Esophagus mucosa (tissue), 1 donor: ENCODE results near the gene SMIM8. TPM values are rescaled to one million over a fixed set of nuclear protein-coding genes. Genes with fewer than 3 reads are reported as not detected.
A peak's percentile ranks its signal among the peaks of the same experiment; 100 is the strongest.

ENCODE experiments used
- ATAC-seq: fragments of 200-7000 bp; cut with Tn5 transposase; one replicate; pipeline ENCODE4 v1.9.1; 2020
- total RNA-seq: library from RNA; stranded (reverse); gene quantifications from one replicate; pipeline ENCODE4 v1.2.4, GENCODE V29; 2023
- donor health status: DM: yes; HTN: yes; CAD: no.

The SMIM8 gene
- total RNA-seq, 1 donor from 2014 or later = 4.0 TPM

DNA sequence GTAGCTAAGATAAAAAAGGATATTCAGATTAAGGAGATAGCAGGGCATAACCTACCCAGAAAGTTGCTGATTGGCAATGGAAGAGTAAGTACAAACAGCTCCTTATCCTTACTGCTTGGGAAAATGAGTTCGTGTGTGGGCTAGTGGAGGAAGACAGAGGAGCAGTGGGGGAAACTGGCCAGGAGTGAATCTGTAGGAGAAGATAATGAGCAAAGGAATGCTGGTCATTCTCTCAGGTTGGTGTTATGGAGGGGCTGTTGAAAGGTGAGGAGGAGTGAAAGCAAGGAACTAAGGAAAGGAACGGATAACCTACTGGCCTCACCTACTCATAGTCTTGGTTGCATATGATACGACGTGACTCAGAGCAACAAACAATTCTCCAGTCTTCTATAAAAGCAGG is 14.0 kb downstream of the SMIM8 start:
- no peak for ATAC-seq

DNA sequence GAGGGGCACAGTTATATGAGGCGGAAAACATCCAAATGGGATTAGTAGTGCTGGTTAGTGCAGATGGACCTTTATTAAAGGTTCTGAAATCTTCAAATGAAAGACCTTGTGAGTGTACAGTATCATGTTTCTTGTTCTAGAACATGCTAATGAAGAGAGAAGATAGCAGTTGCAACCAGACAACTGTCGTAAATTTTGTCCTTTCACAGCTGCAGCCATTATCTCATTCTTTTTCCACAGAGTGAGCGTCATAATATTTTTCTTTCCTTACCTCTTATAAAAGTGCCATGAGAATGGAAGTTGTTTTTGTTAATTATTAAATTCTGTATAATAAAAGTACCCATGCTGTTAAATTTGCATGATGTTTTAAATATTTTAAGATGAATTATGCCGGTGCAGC is 17.8 kb downstream of the SMIM8 start:
- no peak for ATAC-seq

DNA sequence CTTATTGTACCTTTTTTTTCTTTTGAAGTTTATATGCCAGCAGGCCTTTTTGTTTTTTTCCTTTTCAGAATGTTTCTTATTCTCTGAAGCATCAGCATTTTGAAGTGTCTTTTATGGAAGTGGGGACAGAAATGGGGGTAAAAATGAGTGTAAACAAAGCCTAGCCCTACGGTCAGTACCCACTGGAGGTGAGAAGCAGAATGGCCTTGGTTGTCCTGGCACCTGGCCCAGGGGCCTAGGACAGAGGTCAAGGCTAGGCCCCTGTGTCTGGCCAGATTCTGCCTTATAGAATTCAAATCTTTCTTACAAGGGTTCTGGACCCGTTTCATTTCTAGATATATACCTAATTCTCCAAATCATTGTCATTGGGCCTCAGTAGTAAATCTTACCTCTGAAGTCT is 18.8 kb downstream of the SMIM8 start:
- ATAC-seq = no peak

DNA sequence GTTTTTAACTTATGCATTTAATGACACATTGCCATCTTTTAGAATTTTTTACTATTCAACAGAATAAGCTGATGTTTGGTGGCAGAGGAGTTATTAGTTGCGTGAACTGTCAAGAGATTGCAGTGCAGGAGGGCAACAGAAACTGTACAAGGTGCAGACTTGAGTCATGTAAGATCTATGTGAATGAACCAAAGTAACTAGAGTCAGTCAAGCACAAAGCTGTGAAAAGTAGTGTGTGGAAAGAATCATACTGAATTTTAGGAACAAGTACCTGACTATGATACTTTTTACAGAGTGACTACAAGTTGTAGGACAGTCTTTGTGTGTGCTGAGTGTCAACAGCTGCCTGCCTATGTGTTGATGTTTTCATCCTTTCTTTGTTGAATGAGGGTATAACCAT is 19.5 kb downstream of the SMIM8 start:
- ATAC-seq = no peak

DNA sequence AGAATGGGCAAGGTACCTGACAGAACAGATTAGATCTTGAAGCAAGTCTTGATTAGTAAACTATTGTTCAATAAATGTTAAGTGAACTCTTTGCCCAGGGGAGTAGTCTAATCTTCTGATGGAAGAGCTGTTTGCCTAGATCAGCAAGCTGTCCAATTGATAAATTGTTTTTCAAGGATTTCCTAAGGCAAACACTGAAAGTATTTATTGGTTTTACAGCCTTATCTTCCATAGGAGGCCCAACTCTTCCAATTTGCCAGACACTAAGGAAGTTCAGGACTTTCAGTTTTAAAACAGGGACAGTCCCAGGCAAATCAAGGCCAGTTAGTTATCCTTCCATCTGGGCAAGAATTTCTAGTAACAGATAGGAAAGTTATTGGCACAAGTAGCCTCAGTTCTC is 20.4 kb downstream of the SMIM8 start:
- no peak for ATAC-seq

DNA sequence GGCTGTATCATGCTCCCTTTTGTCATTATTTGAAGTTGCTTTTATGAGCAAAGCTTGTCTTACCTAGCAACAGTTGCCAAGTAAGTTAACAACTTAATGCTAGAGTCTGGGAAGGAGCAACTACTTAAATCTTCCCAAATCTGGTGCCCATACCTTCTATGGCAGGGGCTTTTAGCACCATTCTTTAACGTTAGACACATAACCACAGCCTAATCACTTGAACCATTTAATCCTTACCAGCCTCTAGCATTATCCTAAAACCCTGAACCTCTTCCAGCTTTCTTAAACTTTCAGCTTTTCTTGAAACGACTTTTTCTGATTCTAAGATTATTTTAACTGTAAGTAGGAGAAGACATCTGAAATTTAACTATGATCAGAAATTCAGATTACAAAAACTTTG is 22.3 kb downstream of the SMIM8 start, which contains the start of gene C6orf163:
TSS of gene C6orf163 (plus strand) at position 83 of the 400 bp plus-strand sequence. CDS start at position 370, 287 bp downstream.
- no peak for ATAC-seq

DNA sequence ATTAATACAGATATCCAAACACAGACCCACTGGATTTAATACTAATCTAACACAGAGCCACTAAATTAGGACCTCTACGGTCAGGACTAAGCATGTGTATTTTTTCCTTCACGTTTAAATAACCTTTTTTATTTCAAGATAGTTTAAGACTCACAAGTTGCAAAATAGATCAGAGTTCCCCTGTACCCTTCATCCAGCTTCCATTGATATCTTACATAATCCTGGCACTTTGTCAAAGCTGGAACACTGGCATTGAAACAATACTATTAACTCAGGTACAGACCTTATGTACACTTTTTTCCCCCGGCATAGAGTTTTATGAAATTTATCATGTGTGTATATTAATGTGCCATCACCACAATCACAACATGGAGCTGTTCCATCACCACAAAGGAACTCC is 24.3 kb downstream of the SMIM8 start:
- ATAC-seq = no peak

DNA sequence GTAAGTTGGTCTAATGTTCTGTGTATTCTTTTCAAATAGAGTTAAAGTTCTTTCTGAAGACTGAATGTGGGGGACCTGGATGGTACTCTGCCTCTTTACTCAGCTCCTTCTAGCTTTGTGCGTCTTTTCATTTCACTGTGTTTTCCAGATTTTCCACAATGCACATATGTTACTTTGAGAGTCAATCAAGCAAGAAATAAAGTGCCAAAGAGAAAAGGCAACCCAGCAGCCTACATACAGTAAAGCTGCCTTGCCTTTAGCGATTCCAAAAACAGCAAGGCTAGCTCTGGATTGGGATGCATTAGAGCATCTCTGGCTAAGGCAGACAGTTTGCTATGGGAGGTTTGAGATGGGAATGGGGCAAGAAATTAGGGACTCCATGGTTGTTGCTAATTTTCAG is 27.5 kb downstream of the SMIM8 start:
- ATAC-seq = no peak

DNA sequence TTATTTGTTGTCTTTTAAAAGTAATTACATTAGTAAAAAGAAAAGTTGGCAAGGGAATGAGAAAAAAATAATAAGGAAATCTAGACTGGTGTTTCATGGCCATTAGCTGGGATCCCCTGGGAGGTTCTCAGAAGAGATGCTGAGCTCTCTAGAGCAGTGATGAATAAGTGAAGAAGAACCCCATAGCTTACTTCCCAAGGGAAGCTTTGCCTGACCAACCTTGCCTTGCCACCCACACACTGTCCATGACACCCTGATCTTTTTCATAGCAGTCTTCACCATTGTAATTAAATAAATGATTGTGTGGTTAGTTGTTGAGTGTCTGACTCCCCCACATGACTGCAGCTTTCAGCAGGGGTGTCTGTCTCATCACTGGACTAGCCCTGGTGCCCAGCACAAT is 28.1 kb downstream of the SMIM8 start:
- no peak for ATAC-seq

DNA sequence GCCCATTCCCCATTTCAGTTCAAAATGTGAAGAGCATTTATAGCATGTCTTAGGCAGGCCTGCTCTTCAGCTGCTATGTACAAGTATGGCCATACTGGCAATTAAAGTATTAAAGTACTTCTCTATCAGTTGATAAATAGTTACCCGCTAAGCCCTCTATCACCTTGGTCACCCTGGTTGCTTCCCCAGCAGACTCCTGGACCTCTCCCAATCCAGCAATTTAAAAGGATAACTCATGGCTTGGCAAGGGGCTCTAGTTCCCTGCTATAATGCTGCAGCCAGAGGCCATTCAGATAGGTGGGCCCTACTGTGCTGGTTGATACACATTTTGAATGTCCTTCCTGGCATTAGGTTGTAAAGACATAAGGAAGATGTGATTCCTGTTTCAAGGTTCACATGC is 29.2 kb downstream of the SMIM8 start:
- ATAC-seq = no peak

DNA sequence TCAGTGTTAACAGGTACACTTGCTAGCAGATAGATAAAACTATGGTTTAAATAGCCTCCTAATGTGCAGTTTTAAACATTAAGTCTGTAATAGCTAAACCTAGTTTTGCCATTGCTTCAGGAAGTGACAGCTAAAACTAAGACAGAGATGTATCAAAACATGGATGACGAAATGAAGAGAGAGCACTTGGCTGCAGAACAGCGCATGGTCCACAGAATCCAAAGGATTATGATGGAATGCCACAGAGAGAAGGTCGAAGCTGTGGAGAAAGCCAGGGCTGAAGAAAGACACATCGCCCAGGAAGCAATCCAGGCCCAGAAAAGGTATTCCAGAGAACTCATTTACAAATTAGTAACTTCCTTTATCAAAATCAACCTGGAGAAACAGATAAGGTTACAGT is 33.8 kb downstream of the SMIM8 start:
- ATAC-seq = no peak

DNA sequence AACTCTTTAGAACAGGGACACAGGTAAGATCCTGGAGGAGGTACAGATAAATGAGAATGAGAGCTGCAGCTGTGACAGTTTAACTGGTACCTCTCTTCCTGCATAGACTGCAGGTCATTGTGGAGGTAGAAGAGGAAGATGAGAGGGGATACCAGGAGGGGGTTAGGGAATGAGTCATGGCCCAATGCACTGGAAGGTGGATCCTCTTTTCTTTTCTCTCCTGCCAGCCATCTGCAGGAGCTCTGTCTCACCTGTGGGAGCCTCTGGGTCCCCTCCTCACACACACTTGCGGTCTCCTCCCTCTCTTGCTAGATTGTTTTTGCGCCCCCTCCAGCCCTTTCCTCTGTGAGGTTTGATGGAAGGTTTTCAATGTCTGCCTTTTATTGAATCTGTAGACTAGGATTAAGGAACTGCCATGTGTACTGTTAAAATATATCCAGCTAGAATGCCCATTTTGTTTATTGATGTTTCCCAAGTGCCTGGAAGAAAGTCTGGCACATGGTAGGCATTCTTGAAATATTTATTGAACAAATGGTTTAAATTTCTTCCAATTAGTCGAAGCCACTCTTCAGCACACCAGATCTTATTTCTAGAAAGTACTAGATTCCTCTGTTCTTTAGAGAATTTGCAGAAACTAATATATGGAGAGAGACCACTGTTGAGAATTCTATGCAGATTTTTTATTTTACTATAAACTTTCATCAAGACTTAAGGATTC is 35.2 kb downstream of the SMIM8 start:
- ATAC-seq = no peak

DNA sequence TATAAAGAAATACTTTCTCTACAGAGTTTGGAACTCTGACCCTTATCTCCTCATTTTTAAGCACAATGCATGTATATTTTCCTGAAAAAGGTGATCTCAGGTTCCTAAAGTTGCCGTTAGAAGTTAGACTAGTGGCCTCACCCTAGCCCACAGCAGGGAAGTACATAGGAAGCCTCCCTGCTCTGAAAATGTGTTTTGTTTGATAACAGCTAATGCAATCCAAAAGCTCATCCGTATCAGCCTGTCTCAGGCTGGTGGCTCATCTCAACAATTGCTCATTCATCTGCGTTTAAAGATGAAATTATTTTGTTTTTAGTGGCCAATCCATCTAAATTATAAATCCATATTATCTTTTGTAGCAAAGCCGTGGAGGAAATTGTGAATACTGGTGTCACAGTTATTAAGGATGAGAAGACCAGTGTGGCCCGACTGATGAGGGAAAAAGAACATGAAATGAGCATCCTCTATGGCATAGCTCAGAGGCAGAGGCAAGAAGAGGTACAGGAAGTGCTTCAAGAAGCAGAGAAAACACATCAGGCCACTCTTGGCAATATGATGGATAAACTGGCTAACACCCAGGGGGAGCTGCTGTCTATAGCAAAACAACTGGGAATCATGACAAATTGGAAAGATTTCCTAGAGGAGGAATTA is 42.3 kb downstream of the SMIM8 start:
- no peak for ATAC-seq

DNA sequence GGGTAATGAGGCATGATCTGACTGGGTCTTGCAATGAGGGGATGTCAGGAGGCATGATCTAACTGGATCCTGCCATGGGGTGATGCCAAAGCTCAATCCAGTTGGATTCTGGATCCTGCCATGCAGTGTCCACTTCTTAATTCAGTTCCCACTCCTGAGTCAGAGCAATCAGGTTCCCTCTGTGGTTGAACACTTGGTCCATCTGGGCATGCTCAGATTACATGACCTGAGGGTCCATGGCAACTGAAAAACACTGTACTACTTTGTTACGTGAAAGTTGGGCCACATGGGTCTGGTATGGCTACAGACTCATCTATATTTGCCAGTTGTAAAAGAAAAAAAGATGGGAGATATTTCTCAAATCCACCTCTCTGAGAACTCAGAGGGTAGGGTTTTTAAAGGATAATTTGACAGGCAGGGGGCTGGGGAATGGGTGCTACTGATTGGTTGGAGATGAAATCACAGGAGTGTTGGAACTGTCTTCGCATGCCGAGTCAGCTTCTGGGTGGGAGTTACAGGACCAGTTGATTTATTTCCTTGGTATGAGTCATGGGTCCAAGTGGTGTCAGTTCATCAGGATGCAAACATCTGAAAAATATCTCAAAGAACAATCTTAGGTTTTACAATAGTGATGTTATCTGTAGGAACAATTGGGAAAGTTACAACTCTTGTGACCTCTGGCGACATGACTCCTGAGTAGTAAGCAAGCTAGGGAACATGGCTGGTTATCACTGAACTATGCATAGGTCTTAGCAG is 43.9 kb downstream of the SMIM8 start:
- ATAC-seq = no peak

DNA sequence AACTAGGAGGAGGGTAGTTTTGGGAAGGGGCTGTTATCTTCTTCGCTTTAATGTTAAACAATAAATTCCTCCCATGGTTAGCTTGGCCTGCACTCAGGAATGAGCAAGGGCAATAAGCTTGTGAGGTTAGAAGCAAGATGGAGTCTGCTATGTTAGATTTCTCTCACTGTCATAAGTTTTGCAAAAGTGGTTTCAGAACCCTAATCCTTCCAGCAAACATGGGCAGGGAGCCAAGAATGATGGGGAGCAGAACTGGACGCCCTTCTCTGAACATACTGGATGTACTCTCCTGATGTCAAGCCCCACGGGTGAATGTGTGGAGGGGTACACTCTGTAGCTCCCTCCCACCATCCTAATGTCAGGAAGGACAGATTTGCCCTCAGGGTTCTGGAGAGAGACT is 44.5 kb downstream of the SMIM8 start:
- no peak for ATAC-seq

DNA sequence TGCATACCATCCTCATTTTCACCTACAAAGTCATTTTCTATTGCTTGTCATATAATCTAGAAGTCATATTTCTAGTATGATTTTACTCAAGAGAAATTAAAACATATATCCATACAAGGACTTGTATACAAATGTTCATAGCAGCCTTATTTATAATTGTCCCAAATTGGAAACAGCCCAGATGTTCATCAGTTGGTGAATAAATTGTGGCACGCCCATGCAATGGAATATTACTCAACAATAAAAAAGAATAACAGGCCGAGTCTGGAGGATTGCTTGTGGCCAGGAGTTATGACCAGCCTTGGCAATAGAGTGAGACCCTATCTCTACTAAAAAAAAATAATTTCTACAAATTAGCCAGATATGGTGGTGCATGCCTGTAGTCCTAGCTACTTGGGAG is 51.0 kb downstream of the SMIM8 start:
- no peak for ATAC-seq

DNA sequence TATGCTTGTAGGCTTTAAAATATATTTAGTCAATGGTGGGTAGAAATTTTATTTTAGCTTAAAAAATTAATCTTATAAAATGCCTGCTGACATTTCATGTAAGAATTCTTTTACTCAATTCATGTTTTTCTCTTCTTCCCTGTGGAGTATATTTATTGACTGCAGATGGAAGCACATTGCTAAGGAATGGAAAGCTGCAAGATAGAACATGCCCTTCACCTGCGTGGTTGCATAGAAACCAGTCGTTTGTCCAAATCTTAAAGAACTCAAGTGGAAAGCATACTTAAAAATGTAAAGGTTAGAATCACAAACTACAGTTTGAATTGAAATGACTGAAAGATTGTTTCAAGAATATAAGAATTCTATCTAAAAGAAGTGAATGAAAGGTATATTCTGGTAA is 52.9 kb downstream of the SMIM8 start:
- no peak for ATAC-seq

DNA sequence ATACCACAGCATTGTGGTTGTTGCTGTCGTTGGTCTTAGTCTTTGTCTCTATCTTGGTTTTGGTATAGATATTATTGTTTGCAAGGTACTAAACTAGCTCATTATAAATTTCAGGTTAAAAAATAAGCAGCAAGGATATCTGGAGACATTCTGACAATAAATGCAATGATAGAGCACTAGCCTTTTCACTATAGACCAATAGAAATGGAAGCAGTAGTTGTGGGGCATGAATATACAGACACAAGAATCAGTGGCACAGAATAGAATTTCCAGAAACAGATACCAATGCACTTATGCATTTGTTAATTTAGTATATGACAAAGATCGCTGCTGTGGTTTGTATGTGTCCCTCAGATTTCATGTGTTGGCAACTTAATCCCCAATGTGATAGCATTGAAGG is 54.3 kb downstream of the SMIM8 start:
- ATAC-seq = no peak

DNA sequence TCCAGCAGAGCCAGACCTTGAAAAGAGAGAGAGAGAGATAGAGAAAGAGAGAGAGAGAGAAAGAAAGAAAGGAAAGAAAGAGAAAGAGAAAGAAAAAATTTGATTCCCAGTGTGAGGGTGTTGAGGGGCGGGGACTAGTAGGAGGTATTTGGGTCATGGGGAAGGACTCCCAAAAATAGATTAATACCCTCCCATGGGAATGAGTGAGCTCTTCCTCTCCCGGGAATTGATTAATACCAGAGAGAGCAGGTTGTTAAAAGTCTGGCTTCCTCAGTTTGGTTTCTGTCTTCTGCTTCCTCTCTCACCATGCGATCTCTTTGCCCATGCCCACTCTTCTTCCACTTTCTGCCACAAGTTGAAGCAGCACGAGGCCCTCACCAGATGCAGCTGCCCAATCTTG is 56.6 kb downstream of the SMIM8 start:
- no peak for ATAC-seq

DNA sequence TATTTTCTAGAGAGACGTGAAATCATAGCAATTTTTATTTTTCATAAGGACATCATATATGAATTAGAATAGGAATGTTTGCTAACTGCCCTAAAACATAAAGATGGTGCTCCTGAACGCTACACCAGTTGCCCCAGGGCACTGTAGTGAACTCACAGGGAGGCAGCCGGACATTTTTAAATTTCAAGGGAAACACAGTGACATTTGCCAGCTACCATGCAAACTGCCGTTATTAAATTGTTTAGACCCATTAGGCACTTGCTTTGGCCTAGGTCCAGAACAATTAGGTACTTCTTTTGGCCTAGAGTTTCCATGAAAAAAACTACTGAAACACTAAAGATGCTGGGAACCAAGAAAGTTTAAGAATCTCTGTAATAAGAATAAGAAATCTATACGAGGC is 60.5 kb downstream of the SMIM8 start:
- no peak for ATAC-seq

DNA sequence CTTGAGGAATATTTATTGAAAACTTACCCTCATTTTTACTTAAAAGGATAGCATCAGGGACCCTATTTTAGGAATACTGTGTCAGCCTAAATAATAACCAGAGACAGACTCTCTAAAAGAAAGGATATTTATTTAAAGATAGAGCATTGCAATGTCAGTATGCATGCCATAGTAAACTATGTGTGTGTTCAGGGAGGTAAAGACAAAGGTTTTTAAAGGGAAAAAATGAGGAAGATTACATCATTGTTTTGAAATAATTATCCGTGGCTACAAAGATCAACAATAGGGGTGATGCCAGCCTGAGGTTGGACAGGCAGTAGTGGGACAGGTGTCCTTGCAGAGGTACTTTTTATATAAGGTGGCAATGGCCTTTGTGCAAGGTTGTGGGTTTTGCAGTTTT is 61.6 kb downstream of the SMIM8 start:
- ATAC-seq = no peak

DNA sequence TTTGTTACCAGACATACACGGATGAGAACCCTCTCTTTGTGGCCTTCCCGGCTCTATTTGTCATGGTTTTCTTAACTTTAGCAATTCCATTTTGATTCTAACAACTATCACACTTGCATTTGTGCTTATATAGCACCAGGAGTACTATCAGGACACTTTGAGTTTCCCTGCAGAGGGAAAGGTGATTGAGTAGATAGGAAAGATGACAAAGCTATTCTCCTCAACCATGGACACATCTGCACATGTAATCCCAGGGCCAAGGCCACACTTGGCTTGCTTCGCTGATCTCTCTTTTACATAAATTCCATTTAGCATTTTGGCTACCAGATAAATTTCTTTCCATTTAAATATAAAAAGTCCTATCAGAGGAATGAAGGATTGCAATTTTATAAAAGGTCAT is 62.1 kb downstream of the SMIM8 start:
- ATAC-seq = no peak

DNA sequence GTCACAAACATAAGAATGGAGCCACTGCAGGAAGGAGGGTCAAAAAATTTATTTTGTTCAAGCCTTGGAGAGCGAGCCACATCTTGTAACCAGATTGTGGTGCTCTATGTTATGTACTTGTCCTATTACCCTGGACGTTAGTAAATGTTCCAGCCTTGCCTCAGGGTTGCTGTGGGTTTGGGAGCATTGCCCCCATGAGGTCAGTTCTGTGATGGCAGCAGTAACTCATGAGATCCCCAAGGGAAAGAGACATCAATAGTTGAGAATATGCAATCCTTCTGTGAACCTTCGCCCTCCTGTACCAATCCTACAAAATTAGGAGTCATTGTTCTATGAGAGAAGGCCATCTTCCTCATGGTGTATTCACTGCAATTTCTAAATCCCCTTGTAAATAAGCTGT is 68.9 kb downstream of the SMIM8 start:
- ATAC-seq = peak; percentile 43
